ENCODE data around the gene BABAM2. TPM values are rescaled to one million over a fixed set of nuclear protein-coding genes. Genes with fewer than 3 reads are reported as not detected.
"Not testable (repeated sequence)": the region's sequence is repeated elsewhere in the genome, so short reads cannot be mapped to it uniquely, and the experiment has no call there.

The BABAM2 gene
- total and polyA plus RNA-seq, 2 donors = 17.4 to 34.8 TPM

DNA sequence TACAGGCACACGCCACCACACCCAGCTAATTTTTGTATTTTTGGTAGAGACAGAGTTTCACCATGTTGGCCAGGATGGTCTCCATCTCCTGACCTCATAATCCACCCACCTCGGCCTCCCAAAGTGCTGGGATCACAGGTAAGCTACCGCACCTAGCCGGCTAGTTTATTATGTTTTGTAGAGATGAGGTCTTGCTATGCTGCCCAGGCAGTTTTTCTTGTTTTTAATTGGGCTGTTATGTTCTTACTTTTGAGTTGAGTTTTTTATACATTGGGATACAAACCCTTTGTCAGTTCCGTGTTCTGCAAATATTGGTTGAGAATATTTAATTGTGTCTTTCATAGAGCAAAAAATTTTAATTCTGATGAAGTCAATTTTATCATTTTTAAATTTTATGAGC, 368.7 kb downstream of the BABAM2 start:
- WGBS = 97% methylated on average over 5 of the region's 5 CpGs
- not testable (repeated sequence) for H3K27me3 ChIP-seq (ENCODE audit: control insufficient read depth in 2 of 2, insufficient read depth in 1 of 2, low read length in 1 of 2)

DNA sequence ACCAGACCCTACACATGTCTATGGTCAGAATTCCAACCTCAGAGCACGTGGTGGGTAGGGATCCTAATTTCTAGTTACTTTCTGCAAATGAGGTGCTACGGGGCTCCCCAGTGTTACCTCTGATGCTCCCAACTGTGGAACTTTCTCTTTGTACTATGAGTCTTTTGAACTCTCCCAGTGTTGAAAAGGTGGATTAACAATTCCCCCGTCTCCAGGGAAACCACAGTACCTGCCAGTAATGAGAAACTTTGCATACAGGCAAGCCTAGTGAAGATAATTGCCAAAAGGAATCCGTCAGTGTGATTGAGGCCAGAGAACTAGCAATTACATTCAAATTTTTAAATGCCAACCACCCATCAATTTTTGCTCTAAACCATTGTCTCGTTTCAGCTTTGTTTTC, 373.2 kb downstream of the BABAM2 start:
- no peak for DNase-seq (ENCODE audit: low read depth in 6 of 9, low spot score in 9 of 9)
- no peaks in the 10 kb centered on the region for H3K27me3 ChIP-seq (ENCODE audit: control insufficient read depth in 2 of 2, insufficient read depth in 1 of 2, low read length in 1 of 2)
- 96% methylated on average over 5 of the region's 5 CpGs for WGBS
- no peaks in the 10 kb centered on the region for H3K36me3 ChIP-seq (ENCODE audit: control insufficient read depth in 2 of 2, insufficient read depth in 2 of 2, low read length in 1 of 2)
- H3K27ac ChIP-seq (ENCODE audit: low read depth in 1 of 2, low read length in 1 of 2) = no peak overlapping the region
- no peaks in the 10 kb centered on the region for H3K4me1 ChIP-seq (ENCODE audit: control insufficient read depth in 2 of 2, insufficient read depth in 2 of 2, low read length in 2 of 2)
- no peak overlapping the region for H3K4me3 ChIP-seq (ENCODE audit: low read length in 2 of 2)
- no peaks in the 10 kb centered on the region for H3K9me3 ChIP-seq (ENCODE audit: control insufficient read depth in 2 of 2, insufficient read depth in 1 of 2, low read length in 1 of 2)

More for the DNA sequence above, 368.7 kb downstream of the BABAM2 start:
- H3K4me3 ChIP-seq (ENCODE audit: low read length in 2 of 2); H3K27ac ChIP-seq (ENCODE audit: low read depth in 1 of 2, low read length in 1 of 2); H3K36me3 ChIP-seq (ENCODE audit: control insufficient read depth in 2 of 2, insufficient read depth in 2 of 2, low read length in 1 of 2); DNase-seq (ENCODE audit: low read depth in 6 of 9, low spot score in 9 of 9); H3K9me3 ChIP-seq (ENCODE audit: control insufficient read depth in 2 of 2, insufficient read depth in 1 of 2, low read length in 1 of 2); H3K4me1 ChIP-seq (ENCODE audit: control insufficient read depth in 2 of 2, insufficient read depth in 2 of 2, low read length in 2 of 2): not testable (repeated sequence)

DNA sequence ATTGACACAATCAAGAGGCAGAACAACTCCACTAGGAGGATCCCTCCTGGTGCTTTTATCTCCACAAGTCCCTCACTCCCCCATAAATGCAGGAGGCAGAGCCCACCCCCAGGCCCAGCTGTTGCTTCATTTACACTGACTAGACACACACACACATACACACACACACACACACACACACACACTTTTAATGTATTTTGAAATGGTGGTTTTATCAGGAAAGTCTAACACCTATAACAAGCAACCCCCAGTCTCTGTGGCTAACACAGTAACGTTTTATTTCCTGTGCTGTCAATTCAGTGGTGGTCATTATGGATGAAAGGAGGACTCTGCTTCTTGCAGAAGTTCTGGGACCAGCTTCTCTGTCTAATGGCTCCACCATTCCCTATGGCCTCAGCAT, 376.8 kb downstream of the BABAM2 start:
- H3K4me3 ChIP-seq (ENCODE audit: low read length in 2 of 2) = no peak overlapping the region
- no peaks in the 10 kb centered on the region for H3K9me3 ChIP-seq (ENCODE audit: control insufficient read depth in 2 of 2, insufficient read depth in 1 of 2, low read length in 1 of 2)
- 17% methylated on average over 1 of the region's 1 CpG for WGBS
- H3K27me3 ChIP-seq (ENCODE audit: control insufficient read depth in 2 of 2, insufficient read depth in 1 of 2, low read length in 1 of 2) = no peaks in the 10 kb centered on the region
- H3K4me1 ChIP-seq (ENCODE audit: control insufficient read depth in 2 of 2, insufficient read depth in 2 of 2, low read length in 2 of 2) = no peaks in the 10 kb centered on the region
- no peak for DNase-seq (ENCODE audit: low read depth in 6 of 9, low spot score in 9 of 9)
- H3K36me3 ChIP-seq (ENCODE audit: control insufficient read depth in 2 of 2, insufficient read depth in 2 of 2, low read length in 1 of 2) = no peaks in the 10 kb centered on the region
- H3K27ac ChIP-seq (ENCODE audit: low read depth in 1 of 2, low read length in 1 of 2) = no peak overlapping the region

DNA sequence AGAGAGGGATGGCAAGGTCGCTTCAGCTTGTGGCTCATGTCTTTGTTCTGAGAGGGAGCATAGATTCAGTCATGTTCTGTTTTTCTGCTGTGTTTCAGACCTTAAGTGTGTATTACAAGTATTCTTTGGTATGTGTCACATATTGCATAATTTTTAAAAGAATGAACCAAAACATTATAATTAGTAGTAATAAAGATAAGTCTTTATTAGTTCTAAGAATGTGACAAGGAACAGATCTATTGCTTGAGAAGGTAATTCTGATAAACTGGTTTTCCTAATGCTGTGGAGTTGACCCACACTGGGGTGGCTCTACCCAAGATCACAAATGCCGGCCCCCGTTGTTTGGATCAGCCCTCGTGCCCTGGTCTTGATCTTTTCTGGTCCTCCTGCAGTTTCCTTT, 377.9 kb downstream of the BABAM2 start:
- 99% methylated on average over 4 of the region's 4 CpGs for WGBS
- H3K36me3 ChIP-seq (ENCODE audit: control insufficient read depth in 2 of 2, insufficient read depth in 2 of 2, low read length in 1 of 2) = no peaks in the 10 kb centered on the region
- no peaks in the 10 kb centered on the region for H3K27me3 ChIP-seq (ENCODE audit: control insufficient read depth in 2 of 2, insufficient read depth in 1 of 2, low read length in 1 of 2)
- H3K4me1 ChIP-seq (ENCODE audit: control insufficient read depth in 2 of 2, insufficient read depth in 2 of 2, low read length in 2 of 2) = no peaks in the 10 kb centered on the region
- H3K9me3 ChIP-seq (ENCODE audit: control insufficient read depth in 2 of 2, insufficient read depth in 1 of 2, low read length in 1 of 2) = no peaks in the 10 kb centered on the region
- no peak for DNase-seq (ENCODE audit: low read depth in 6 of 9, low spot score in 9 of 9)
- no peak overlapping the region for H3K4me3 ChIP-seq (ENCODE audit: low read length in 2 of 2)
- no peak overlapping the region for H3K27ac ChIP-seq (ENCODE audit: low read depth in 1 of 2, low read length in 1 of 2)

DNA sequence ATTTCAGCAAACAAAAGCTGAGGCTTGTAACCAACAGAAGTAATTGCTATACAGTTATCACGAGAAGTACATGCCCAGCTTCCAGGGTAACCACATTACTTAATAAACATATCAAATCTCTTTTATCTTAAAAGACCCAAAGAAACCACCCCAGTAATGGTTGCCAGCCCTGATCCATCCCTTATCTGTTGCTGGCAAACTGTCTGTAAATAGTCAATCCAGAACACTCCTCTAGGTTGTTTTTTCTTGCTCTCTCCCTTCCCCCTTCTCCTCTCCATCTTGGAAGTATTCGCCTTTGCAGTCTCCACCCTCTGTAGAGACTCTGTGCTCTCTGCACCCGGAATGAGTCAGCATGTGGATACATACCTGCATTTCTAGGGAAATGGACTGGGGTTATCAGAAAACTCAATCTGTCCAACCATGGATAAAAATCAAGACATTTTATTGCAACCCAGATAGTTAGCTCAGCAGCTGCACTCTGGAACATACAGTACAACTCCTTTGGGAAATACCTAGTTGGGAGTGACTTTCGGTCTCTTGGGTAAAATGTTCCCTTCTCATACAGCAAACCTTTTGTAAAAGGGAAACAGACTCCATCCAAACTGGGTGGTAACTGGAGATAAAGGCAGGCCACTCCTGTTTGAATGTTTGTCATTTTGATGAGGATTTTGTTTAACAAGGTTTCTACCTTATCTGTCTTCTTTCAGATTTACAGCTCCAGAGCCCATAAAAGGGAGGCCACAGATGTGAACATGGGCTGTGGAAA, 378.7 kb downstream of the BABAM2 start:
- H3K4me1 ChIP-seq (ENCODE audit: control insufficient read depth in 2 of 2, insufficient read depth in 2 of 2, low read length in 2 of 2) = no peaks in the 10 kb centered on the region
- H3K9me3 ChIP-seq (ENCODE audit: control insufficient read depth in 2 of 2, insufficient read depth in 1 of 2, low read length in 1 of 2) = no peaks in the 10 kb centered on the region
- H3K4me3 ChIP-seq (ENCODE audit: low read length in 2 of 2) = no peak overlapping the region
- no peaks in the 10 kb centered on the region for H3K36me3 ChIP-seq (ENCODE audit: control insufficient read depth in 2 of 2, insufficient read depth in 2 of 2, low read length in 1 of 2)
- DNase-seq (ENCODE audit: low read depth in 6 of 9, low spot score in 9 of 9) = no peak
- WGBS = 84% methylated on average over 4 of the region's 4 CpGs
- H3K27me3 ChIP-seq (ENCODE audit: control insufficient read depth in 2 of 2, insufficient read depth in 1 of 2, low read length in 1 of 2) = no peaks in the 10 kb centered on the region
- H3K27ac ChIP-seq (ENCODE audit: low read depth in 1 of 2, low read length in 1 of 2) = no peak overlapping the region

DNA sequence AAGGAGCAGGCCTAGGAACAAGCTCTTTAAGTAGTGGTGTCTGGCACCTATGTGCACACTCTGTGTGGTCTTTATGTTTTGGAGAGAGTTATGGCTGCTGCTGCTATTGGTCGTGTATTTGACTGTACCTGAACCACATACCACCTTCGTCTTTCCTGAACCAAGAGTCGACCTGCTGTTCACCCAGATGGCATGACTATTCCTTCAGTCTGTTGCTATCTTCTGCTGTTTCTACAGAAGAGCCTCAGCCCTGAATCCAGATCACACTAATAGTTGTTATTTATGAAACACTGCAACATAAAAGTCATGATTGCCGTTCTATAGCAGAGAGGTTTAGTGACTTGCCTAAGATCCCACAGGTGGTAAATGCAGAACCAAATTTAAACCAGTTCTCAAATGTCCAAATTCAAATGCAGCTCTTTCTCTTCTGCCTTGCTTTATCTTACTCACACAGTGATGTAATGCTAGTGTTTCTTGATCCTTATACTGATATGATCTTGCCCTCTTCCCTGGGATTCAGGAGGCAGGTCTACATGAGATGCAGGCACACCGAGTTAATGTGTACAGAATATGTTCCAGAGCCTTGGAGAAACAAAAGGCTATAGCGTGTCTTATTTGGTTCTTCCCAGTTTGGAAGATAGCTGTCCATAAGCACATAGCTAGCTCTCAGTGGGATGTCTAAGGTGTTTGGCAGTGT, 380.1 kb downstream of the BABAM2 start:
- 96% methylated on average over 6 of the region's 6 CpGs for WGBS
- Histone ChIP-seq H3K4me1 (ENCODE audit: control insufficient read depth in 2 of 2, insufficient read depth in 2 of 2, low read length in 2 of 2) (no peaks in the 10 kb centered on the region), H3K36me3 (ENCODE audit: control insufficient read depth in 2 of 2, insufficient read depth in 2 of 2, low read length in 1 of 2) (no peaks in the 10 kb centered on the region), H3K4me3 (ENCODE audit: low read length in 2 of 2) (no peak overlapping the region), H3K27ac (ENCODE audit: low read depth in 1 of 2, low read length in 1 of 2) (no peak overlapping the region), H3K9me3 (ENCODE audit: control insufficient read depth in 2 of 2, insufficient read depth in 1 of 2, low read length in 1 of 2) (no peaks in the 10 kb centered on the region), H3K27me3 (ENCODE audit: control insufficient read depth in 2 of 2, insufficient read depth in 1 of 2, low read length in 1 of 2) (no peaks in the 10 kb centered on the region)
- no peak for DNase-seq (ENCODE audit: low read depth in 6 of 9, low spot score in 9 of 9)

DNA sequence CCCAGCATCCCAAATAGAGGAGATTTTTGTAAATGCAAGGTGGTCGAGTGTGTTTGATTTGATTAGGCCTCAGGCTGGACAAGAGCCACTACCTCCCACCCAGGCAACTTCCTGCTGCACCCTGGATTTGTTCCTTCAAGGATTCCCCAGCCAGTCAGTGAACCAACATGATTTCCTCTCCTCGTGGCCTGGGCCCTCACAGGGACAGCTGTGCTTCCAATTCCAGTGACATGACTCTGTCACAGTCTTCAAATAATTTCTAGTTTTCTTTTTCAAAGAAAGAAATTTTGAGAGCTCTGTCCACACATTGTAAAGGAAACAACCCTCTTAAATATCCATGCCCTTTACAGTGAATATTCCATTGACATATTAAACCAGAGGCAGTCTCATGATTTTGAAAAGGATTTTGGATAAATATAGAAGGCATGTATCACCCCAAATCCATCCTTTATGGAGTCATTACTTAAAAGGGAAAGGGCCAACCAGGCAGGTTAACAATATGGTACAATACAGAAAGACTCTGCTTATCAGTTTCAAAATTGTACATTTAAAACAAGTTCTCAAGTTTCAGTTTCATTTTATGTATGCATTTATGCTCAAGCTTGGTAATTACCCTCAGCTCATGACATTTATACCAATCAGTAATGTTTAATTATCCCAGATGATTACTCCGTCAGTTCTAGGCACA, 380.8 kb downstream of the BABAM2 start:
- no peak for DNase-seq (ENCODE audit: low read depth in 6 of 9, low spot score in 9 of 9)
- no peaks in the 10 kb centered on the region for H3K4me1 ChIP-seq (ENCODE audit: control insufficient read depth in 2 of 2, insufficient read depth in 2 of 2, low read length in 2 of 2)
- no peaks in the 10 kb centered on the region for H3K36me3 ChIP-seq (ENCODE audit: control insufficient read depth in 2 of 2, insufficient read depth in 2 of 2, low read length in 1 of 2)
- H3K27me3 ChIP-seq (ENCODE audit: control insufficient read depth in 2 of 2, insufficient read depth in 1 of 2, low read length in 1 of 2) = no peaks in the 10 kb centered on the region
- no peaks in the 10 kb centered on the region for H3K9me3 ChIP-seq (ENCODE audit: control insufficient read depth in 2 of 2, insufficient read depth in 1 of 2, low read length in 1 of 2)
- no peak overlapping the region for H3K27ac ChIP-seq (ENCODE audit: low read depth in 1 of 2, low read length in 1 of 2)
- H3K4me3 ChIP-seq (ENCODE audit: low read length in 2 of 2) = no peak overlapping the region
- 82% methylated on average over 3 of the region's 3 CpGs for WGBS

DNA sequence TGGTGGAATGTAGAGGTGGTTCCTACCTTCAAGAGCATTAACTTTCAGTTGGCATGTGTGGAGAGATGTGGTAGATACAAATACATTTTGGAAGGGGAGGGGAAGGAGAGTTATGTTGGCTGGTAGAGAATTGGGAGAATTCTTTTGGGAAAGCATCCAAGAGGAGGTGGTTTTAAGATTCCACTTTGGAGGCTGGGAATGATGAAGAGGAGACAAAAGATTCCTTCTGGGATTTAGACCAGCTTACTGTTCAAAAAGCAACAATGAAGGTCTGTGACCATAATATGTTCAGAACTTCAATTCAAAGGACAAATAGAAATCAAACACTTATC, 381.4 kb downstream of the BABAM2 start:
- Histone ChIP-seq H3K36me3 (ENCODE audit: control insufficient read depth in 2 of 2, insufficient read depth in 2 of 2, low read length in 1 of 2) (no peaks in the 10 kb centered on the region), H3K27ac (ENCODE audit: low read depth in 1 of 2, low read length in 1 of 2) (no peak overlapping the region), H3K27me3 (ENCODE audit: control insufficient read depth in 2 of 2, insufficient read depth in 1 of 2, low read length in 1 of 2) (no peaks in the 10 kb centered on the region), H3K4me3 (ENCODE audit: low read length in 2 of 2) (no peak overlapping the region), H3K4me1 (ENCODE audit: control insufficient read depth in 2 of 2, insufficient read depth in 2 of 2, low read length in 2 of 2) (no peaks in the 10 kb centered on the region), H3K9me3 (ENCODE audit: control insufficient read depth in 2 of 2, insufficient read depth in 1 of 2, low read length in 1 of 2) (no peaks in the 10 kb centered on the region)
- no peak for DNase-seq (ENCODE audit: low read depth in 6 of 9, low spot score in 9 of 9)

DNA sequence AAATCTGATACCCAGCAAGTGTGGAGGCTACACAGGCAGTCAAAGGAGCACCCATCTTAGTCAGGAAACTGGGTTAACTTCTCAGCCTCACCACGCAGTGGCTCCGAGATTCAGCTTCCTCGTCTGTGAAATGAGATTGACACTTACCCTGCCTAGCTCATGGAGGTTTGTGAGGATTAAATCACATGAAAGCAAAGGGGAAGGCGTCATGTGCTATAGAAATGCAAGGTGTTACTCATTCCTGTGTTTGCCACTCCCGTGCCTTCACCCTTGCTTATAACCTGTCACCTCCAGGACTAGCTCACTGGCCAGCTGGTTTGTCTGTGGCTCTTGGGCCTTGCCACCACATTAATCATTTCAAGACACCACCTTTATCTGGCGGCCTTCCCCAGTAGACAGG, 383.2 kb downstream of the BABAM2 start:
- H3K9me3 ChIP-seq (ENCODE audit: control insufficient read depth in 2 of 2, insufficient read depth in 1 of 2, low read length in 1 of 2) = no peaks in the 10 kb centered on the region
- 92% methylated on average over 6 of the region's 6 CpGs for WGBS
- no peak overlapping the region for H3K27ac ChIP-seq (ENCODE audit: low read depth in 1 of 2, low read length in 1 of 2)
- DNase-seq (ENCODE audit: low read depth in 6 of 9, low spot score in 9 of 9) = no peak
- no peaks in the 10 kb centered on the region for H3K36me3 ChIP-seq (ENCODE audit: control insufficient read depth in 2 of 2, insufficient read depth in 2 of 2, low read length in 1 of 2)
- H3K27me3 ChIP-seq (ENCODE audit: control insufficient read depth in 2 of 2, insufficient read depth in 1 of 2, low read length in 1 of 2) = no peaks in the 10 kb centered on the region
- no peak overlapping the region for H3K4me3 ChIP-seq (ENCODE audit: low read length in 2 of 2)
- peaks cover 0 to 4% of the 10 kb centered on the region in 2 donors for H3K4me1 ChIP-seq (ENCODE audit: control insufficient read depth in 2 of 2, insufficient read depth in 2 of 2, low read length in 2 of 2)
